Measurements from ENCODE around the gene KCTD5. TPM values are rescaled to one million over a fixed set of nuclear protein-coding genes. Genes with fewer than 3 reads are reported as not detected.

The KCTD5 gene
- 25.8 and 28.4 TPM in 2 replicates for total RNA-seq

GRCh38 chr16:2682209-2683021 lies at the start of gene KCTD5:
Gene KCTD5, plus strand, starts transcription at chr16:2682523. Its CDS starts 26 bp downstream, at chr16:2682549.

GRCh38 chr16:2720064-2720457 lies 37.7 kb downstream of the KCTD5 start, which contains the start of gene PRSS27:
Gene PRSS27, minus strand, starts transcription at chr16:2720224. Its CDS starts 64 bp downstream, at chr16:2720160.

GRCh38 chr16:2752035-2752849 lies 69.9 kb downstream of the KCTD5 start, which contains the start of gene SRRM2:
Gene SRRM2, plus strand, starts transcription at chr16:2752638. Its CDS starts 3,727 bp downstream, at chr16:2756365.

Other genes with a start within 250 kb of the KCTD5 start
- gene TEDC2, start 222.4 kb upstream of the KCTD5 start, total RNA-seq: 9.2 and 10.1 TPM in 2 replicates
- gene NTN3, start 211.2 kb upstream of the KCTD5 start, total RNA-seq: under 0.01 TPM in 1 of 2 replicates, not detected in the other
- 19.9 and 20.3 TPM in 2 replicates for gene TBC1D24, start 207.4 kb upstream of the KCTD5 start, total RNA-seq
- gene ATP6V0C, start 168.6 kb upstream of the KCTD5 start, total RNA-seq: 45.9 and 48.7 TPM in 2 replicates
- 46.4 and 53.1 TPM in 2 replicates for gene AMDHD2, start 162.2 kb upstream of the KCTD5 start, total RNA-seq
- gene CEMP1, start 151.1 kb upstream of the KCTD5 start, total RNA-seq: not detected in 2 replicates
- gene PDPK1, start 144.5 kb upstream of the KCTD5 start, total RNA-seq: 25.8 and 30.7 TPM in 2 replicates
- under 0.01 and 1.1 TPM in 2 replicates for gene PRSS27, start 37.7 kb downstream of the KCTD5 start, total RNA-seq
- gene SRRM2, start 70.1 kb downstream of the KCTD5 start, total RNA-seq: 90.4 and 114 TPM in 2 replicates
- gene ELOB, start 94.8 kb downstream of the KCTD5 start, total RNA-seq: 231 and 236 TPM in 2 replicates
- not detected in 2 replicates for gene PRSS33, start 105.0 kb downstream of the KCTD5 start, total RNA-seq
- gene PRSS41, start 115.9 kb downstream of the KCTD5 start, total RNA-seq: not detected in 2 replicates
- 0.33 and 1.2 TPM in 2 replicates for gene PRSS21, start 134.7 kb downstream of the KCTD5 start, total RNA-seq
- gene ZG16B, start 147.8 kb downstream of the KCTD5 start, total RNA-seq: 0.33 TPM in 1 of 2 replicates, not detected in the other
- not detected in 2 replicates for gene PRSS22, start 175.6 kb downstream of the KCTD5 start, total RNA-seq
- 44.9 and 49.0 TPM in 2 replicates for gene FLYWCH2, start 200.7 kb downstream of the KCTD5 start, total RNA-seq
- gene FLYWCH1, start 229.4 kb downstream of the KCTD5 start, total RNA-seq: 26.0 and 37.6 TPM in 2 replicates

Measured in vein endothelial cell (primary cell).